PFSK-1 (cell line): ENCODE measurements around the gene FERMT1.

Experiments
- FOXP2 ChIP-seq: optimal IDR thresholded peaks from 2 replicates; pipeline ENCODE3; 2011; ENCODE audit warnings: borderline replicate concordance, control low read depth, inconsistent platforms; ENCODE audit not compliant: insufficient read depth; ENCODE audit errors: extremely low read length, extremely low read depth
- POLR2AphosphoS5 ChIP-seq: IDR thresholded peaks from 2 replicates; pipeline ENCODE4 v1.6.1; 2012; ENCODE audit warnings: low read depth, mild to moderate bottlenecking, control low read depth, low read length, moderate library complexity
- SIN3A ChIP-seq: IDR thresholded peaks from 2 replicates; pipeline ENCODE4 v1.6.1; 2012; ENCODE audit warnings: mild to moderate bottlenecking, low read length, moderate library complexity, borderline replicate concordance; ENCODE audit not compliant: insufficient read depth
- TAF1 ChIP-seq: IDR thresholded peaks from 2 replicates; pipeline ENCODE4 v1.6.1; 2012; ENCODE audit warnings: low read length, control low read depth, borderline replicate concordance; ENCODE audit not compliant: insufficient read depth
- TF ChIP-seq, protein P1 (sequence below), 2 experiments: IDR thresholded peaks; 2 replicates each; pipeline versions ENCODE4 v1.6.1 to v1.8.0; 2011 to 2012; ENCODE audit warnings: low read depth in 2 of 2, low read length in 2 of 2, control low read depth in 1 of 2, inconsistent platforms in 1 of 2, mild to moderate bottlenecking in 1 of 2, moderate library complexity in 1 of 2; ENCODE audit not compliant: insufficient read depth in 1 of 2

GRCh38 chr20:6034134-6034969 lies 88.5 kb downstream of the FERMT1 start:
- TF ChIP-seq TAF1: no peak
- TF ChIP-seq POLR2AphosphoS5: no peak
- TF ChIP-seq, protein P1, sequence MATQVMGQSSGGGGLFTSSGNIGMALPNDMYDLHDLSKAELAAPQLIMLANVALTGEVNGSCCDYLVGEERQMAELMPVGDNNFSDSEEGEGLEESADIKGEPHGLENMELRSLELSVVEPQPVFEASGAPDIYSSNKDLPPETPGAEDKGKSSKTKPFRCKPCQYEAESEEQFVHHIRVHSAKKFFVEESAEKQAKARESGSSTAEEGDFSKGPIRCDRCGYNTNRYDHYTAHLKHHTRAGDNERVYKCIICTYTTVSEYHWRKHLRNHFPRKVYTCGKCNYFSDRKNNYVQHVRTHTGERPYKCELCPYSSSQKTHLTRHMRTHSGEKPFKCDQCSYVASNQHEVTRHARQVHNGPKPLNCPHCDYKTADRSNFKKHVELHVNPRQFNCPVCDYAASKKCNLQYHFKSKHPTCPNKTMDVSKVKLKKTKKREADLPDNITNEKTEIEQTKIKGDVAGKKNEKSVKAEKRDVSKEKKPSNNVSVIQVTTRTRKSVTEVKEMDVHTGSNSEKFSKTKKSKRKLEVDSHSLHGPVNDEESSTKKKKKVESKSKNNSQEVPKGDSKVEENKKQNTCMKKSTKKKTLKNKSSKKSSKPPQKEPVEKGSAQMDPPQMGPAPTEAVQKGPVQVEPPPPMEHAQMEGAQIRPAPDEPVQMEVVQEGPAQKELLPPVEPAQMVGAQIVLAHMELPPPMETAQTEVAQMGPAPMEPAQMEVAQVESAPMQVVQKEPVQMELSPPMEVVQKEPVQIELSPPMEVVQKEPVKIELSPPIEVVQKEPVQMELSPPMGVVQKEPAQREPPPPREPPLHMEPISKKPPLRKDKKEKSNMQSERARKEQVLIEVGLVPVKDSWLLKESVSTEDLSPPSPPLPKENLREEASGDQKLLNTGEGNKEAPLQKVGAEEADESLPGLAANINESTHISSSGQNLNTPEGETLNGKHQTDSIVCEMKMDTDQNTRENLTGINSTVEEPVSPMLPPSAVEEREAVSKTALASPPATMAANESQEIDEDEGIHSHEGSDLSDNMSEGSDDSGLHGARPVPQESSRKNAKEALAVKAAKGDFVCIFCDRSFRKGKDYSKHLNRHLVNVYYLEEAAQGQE (IDR thresholded peaks at IDR 0.05; ENCODE audit: insufficient read depth in 1 of 2, low read depth in 2 of 2, low read length in 2 of 2): no peak
- TF ChIP-seq SIN3A: no peak
- no peak for TF ChIP-seq FOXP2
